Fibroblast of skin of right biceps (primary cell): ENCODE data around the gene BTLA.
"Not testable (repeated sequence)": the region's sequence is repeated elsewhere in the genome, so short reads cannot be mapped to it uniquely, and the experiment has no call there.

ENCODE experiments used
- DNase-seq: peaks from one replicate; pipeline ENCODE4 v3.0.0-alpha.2; 2013

The BTLA gene, protein sequence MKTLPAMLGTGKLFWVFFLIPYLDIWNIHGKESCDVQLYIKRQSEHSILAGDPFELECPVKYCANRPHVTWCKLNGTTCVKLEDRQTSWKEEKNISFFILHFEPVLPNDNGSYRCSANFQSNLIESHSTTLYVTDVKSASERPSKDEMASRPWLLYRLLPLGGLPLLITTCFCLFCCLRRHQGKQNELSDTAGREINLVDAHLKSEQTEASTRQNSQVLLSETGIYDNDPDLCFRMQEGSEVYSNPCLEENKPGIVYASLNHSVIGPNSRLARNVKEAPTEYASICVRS

DNA sequence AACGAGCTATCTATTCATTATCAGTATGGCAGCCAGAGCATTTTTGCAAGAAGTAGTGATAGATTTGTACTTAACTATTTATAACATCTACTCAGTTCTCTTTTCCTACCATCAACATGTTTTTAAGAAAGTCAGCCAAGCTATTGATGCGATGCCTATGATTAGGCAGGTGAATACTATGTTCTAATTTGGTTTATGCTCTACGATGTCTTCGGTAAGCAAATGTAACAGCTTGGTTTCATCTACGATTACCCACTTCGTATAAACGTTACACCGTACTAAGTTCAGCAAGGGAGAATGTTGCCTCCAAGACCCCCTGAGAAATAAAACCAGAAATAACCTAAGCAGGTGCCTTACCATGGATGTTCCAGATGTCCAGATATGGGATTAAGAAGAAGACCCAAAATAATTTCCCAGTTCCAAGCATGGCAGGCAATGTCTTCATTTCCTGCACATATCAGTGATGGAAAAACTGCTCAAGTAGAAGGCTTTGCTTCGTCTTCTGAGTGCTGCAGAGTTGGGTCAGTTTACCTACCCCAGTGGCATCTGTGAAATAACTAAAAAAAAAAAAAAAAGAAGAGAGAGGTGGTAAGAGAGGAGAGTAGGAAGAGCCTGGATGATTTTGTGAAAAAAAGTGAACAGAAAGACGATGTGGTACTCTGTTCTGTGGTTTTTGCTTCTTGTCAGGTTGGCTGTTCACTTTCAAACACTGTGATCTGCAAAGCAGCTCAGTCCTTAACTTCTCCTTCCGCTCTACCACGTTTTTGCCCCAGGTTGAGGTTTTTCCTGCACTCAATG is at the start of gene BTLA:
Gene BTLA (minus strand): TSS at position 559 of the 798 bp plus-strand sequence. CDS start 114 bp downstream, at position 445.
- DNase-seq: no peak

DNA sequence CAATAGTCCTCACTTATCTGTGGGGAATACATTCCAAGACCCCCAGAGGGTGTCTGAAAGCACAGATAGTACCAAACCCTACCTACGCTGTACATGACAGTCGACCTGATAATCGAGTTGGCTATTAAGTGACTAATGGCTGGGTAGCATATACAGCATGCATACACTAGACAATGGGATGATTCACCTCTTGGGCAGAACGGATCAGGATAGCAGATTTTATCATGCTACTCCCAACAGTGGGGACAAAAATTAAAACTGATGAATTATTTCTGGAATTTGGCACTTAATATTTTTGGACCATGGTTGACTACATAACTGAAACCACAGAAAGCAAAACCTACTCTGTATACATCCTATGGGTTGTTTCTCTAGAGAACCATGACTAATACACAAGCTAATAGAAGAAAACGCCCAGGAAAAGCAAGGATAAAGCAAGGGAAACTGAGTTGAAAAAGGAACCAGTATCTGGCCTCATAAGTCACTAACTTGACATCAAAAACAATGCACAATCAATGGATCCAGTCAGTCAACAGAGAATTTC is 47.0 kb upstream of the BTLA start:
- DNase-seq: peak; percentile 49

DNA sequence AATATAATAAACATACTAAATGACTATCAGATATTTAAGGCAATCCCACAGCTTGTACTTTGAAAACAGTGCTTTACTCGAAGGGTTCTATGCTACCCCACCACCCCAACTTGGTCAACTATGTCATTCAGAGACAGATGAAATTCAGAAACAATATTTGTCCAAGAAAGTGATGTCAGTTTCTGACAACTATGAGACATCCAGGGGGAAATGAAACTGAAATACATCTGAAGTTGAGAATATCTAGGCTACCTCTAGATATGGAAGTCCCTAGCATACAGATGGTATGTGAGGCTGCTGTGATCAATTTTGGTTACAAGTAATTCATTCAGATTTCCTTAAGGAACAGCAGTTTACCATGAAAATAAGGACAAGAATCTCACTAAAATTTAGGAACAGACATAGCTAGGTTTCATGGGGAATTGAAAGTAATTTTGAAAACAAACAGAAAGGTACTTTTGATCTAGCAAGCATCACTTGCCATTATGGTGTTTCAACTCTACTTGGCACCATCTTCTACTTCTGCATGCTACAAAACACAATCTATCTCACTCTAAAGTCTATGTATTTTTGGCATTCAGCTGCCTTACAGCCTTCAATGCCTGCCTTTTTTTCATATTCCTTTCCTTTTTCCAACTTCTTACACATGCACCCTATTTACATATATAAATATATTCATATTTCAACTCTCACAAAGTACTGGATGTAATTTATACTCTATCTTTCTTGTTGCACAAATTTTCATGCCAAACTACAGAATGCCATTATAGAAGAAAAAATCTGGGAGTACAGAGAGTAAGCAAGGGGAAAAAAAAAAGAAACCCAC is 40.8 kb upstream of the BTLA start:
- no peak for DNase-seq

DNA sequence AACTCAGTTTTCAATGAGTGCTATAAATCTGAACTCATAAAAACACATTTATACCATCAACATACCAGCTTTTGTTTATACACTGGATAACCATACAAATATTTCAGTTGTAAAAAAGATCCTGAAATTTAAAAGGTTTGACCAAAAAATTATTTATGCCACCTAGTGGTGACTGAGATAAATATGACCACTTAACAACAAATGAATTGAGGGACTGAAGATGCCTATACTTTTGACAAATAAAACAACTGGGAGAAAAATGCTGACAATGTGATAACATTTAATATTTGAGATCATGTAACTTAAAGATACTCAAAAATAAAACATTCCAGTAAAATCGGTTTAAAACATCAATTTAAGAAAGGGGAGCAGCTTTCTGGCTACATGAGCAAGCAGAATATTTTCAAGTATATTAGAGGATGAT is 32.1 kb upstream of the BTLA start:
- DNase-seq: peak; percentile 22

DNA sequence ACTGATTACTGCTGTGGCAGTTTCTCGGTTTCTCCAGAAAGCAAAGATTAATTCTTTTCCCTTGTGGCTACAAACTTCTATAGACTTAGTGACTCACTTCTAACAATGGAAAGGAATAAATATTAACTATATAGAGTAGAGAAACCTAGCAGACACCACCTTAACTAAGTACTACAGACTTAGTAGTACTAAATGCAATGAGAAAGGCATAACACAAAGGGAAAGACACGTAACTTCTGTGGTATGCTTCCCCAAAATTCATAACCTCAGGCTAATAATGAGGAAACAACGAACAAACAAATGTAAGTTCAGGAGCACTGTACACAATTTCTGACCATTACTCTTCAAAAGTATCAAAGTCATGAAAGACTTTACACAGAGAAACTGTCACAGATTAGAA is 31.3 kb upstream of the BTLA start:
- DNase-seq: no peak

DNA sequence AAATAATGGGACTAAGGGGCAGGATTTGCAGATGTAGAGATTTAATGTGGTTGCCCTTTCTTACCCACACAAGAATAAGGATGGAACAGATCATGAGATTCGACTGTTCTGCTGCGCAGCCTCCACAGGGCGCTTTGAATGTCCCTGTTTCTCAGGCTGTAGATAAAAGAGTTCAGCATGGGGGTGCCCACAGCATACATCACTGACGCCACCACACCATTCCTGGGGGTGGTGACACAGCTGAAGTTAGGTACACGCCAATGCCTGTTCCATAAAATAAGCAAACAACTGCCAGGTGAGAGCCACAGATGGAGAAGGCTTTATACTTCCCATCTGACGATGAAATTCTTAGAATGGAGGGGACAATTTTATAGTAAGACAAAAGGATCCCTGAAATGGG is 24.9 kb upstream of the BTLA start:
- not testable (repeated sequence) for DNase-seq

DNA sequence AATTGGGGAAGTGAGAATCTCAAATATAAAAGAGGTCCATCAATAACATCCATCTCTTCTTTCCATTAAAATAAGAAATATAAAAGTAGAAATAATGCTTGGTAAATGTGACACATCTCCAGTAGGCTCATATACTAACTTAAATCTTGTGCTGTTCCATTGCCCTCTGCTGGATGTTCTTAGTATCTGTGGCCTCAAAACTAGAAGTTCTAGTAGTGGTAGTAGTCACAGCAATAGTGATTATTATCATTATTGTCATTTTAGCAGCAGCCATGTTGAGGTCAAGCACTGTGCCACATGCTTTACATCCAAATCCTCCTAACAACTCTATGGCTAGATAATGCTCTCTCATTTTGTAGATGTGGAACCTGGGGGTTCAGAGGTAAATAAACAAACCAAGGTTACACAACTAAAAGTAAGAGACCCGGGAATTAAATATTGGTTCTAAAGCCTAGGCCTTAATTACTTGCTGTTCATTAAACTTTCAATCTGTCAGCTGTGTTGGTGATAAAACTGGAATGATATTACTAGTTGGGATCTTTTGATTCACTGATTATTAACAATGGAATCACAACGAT is 20.2 kb upstream of the BTLA start:
- DNase-seq: peak; percentile 63

DNA sequence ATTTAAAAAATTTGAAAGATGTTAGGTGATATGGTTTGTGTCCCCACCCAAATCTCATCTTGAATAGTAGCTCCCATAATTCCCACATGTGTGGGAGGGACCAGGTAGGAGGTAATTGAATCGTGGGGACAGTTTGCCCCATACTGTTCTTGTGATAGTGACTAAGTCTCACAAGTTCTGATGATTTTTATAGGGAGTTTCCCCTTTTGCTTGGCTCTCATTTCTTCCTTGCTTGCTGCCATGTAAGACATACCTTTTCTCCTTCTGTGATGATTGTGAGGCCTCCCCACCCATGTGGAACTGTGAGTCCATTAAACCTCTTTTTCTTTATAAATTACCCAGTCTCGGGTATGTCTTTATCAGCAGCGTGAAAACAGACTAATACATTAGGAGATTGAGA is 19.7 kb upstream of the BTLA start:
- not testable (repeated sequence) for DNase-seq

DNA sequence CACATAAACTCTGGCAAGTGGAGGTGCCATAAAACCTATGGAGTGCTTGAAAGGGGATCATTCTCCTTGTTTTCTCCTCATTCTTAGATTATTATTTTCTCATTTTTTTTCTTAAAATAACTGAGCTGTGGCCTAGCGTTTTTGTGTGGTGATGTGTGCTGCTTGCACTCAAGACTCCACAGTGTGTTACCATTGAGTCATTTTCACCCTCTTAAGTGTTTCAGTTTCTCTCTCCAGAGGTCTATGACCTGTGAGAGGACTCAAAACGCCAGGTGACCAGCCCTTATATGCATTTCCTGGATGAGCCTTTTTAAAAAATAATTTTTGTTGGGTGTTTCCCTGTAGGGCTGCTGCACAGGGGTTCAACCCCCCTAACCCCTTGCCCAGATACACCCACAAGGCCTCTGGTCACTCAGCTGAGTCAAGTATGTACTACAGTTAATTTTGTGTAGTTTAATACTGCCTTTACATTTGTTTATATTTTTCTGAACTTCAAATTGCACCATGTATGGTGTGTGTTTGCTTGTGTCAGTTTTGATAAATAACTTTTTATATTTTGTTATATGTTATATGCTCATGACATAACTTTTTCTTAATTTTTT is 15.4 kb upstream of the BTLA start:
- no peak for DNase-seq

DNA sequence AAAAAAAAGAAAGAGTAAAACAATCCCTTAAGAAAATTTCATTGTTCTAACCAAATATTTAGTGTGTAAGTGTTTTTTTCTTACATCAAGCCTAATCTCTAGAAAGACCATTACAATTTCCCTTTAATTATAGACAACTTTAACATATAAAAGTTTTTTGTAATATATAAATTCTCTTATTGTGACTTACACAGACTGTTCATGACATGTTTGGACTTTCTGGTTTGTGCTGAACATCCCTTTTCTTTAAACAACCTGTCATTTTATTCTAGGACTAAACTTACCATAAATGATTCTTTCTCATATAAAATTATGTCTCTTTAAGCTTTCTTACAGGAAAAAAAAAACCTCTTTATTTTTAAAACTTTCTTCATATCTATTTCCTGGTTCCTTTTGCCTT is 13.0 kb upstream of the BTLA start:
- no peak for DNase-seq

DNA sequence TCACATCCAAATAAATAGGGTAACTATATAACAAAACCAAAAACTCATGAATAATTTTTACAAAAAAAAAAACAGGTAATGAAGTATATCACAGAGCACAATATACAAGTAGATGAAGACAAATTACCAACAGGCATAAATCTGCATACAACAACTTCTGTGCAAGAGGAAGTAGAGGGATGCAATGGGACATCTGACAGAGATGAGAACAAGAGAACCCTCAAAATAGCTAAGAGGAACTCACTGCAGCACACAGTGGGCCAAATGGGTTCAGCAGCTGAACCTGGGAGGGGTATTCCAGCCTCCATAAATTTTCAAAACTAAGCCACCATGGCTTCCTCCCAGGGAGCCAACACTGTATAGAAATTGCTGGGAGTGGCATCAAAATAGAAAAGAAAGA is 9.6 kb upstream of the BTLA start:
- no peak for DNase-seq

DNA sequence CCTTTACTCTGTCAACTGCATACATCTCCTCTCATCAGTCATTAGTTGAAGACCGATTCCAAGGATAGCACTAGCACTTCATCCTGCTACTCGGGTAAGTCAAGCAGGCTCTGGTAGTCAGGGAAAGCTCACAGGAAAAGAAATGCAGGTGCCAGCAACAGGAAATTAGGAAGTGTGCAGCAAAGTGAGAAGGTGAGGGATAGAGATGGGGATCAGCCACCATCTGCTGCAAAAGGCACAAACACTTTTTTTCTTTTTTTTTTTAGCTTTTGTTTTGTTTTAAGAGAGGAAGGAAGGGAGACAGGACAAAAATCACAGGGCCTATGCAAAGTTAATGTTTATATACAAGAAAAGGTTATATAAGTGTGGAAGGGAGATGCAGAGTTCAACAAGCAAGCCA is 9.0 kb upstream of the BTLA start:
- DNase-seq: no peak

DNA sequence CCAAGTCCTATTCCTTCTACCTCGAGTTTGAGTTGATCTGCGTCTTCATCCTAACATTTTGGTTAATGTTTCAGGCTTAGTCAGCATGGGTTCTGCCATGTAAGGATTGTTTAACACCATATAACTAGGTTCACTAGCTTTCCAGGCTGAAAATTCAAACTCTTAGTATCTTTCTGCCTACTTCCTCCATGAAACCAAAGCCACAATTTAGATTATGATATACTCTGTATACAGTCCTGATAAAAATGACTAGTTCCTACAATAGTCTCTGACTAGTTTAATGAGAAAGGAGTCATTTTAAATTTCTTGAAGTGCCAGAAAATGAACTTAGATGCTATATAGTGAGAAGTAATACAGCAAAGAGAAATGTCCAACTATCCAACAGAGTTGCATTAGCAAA is 6.6 kb upstream of the BTLA start:
- no peak for DNase-seq

DNA sequence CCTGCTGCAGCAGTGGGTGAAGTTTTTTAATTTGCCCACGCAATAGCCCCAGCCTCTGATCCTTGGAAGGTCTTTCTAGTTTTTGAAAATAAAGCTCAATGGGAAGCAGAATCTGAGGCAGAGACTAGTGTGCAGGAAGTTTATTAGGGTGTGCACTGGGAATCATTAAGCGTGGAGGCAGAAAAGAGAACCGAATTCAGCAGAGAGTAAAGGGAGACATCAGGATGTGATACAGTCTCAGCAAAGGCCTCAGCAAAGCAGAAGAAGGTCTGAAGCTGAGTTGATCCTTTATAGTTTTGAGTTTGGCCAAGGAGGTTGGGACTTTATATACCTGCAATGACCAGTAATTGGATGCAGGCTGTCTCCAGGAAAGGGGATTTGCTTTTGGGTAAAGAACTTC is 4.9 kb upstream of the BTLA start:
- no peak for DNase-seq

DNA sequence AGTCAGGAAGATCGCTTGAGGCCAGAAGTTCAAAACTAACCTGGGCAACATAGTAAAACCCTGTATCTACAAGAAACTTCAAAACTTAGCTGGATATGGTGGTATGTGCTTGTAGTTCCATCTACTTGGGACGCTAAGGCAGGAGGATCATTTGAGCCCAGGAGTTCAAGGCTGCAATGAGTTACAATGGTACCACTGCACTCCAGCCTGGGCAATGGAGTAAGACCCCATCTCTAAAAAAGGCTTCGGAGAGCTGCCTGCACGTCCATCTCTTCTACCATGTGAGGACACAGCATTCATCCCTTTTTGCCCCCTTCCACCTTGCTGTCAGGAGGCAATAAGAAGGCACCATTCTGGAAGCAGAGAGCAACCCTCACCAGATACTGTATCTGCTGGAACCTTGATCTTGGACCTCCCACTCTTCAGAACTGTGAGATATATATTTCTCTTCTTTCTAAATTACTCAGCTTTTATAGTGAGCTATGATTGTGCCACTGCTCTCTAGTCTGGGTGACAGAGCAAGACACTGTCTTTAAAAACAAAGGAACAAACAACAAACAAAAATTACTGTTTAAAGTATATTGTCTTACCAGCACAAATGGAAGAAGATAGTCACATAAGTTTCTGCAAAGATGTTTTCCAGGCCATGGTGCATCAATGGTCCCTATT is 4.2 kb upstream of the BTLA start:
- DNase-seq: no peak

DNA sequence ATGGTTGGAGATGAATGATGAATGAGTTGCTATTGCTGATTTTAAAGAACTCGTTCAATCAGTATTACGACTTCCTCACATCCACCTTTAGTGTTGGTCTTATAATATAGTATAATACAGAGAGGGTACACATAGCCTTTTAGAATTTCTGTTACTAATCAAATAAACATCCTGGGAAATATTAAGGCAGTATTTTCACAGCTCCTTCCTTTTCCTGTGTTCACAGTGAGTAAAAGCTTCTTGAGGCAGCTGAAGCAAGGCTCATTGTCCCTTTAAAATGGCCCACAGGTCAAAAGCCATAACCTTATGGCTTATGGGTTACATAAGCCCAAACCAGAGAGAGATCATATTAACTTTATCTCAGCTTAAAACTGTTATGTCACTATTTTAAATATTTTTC is 1.3 kb upstream of the BTLA start:
- no peak for DNase-seq

DNA sequence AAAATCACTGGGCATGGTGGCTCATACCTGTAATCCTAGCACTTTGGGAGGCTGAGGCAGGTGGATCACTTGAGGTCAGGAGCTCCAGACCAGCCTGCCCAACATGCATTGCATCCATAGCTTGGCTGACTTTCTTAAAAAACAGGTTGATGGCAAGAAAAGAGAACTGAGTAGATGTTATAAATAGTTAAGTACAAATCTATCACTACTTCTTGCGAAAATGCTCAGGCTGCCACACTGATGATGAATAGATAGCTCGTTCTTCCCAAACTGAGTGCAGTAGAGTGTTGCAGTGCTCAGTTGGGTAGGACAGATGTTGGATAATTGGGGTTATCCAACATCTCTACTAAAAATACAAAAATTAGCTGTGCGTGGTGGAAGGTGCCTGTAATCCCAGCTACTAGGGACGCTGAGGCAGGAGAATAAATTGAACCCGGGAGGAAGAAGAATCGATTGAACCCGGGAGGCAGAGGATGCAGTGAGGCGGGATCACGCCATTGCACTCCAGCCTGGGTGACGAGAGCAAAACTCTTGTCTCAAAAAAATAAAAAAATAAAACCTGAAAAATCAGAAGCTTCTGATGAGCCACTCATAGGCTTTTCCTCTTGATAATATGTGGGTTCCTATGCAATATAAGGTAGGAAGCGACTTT is 1.2 kb downstream of the BTLA start:
- no peak for DNase-seq

DNA sequence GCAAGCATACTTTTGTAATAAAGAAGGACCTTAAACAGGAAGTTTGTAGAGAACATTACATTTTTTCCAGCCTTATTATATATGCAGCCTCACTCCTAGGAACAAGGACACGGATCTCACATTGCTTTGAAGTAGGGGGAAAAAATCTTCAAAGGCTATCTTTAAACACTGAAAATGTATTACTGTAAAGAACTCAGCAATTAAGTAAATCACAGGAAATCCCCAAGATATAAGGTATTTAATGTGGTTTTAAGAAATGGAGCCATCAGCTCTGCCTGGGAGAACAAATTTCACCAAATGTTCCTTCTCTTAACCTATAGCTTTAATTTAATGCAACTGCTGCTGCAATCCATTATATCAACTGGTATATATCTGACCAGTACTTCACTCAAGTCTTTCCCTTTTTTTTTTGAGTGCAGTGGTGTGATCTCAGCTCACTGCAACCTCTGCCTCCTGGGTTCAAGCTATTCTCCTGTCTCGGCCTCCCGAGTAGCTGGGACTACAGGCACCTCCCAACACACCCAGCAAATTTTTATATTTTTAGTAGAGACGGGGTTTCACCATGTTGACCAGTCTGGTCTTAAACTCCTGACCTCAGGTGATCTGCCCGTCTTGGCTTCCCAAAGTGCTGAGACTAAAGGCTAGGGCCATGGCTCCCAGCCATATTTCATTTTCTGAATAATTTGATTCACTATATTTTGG is 2.8 kb downstream of the BTLA start:
- no peak for DNase-seq

DNA sequence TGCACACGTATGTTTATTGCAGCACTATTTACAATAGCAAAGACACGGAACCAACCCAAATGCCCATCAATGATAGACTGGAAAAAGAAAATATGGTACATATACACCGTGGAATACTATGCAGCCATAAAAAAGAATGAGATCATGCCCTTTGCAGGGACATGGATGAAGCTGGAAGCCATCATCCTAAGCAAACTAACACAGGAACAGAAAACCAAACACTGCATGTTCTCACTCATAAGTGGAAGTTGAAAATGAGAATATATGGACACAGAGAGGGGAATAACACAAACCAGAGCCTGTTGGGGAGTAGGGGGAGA is 4.9 kb downstream of the BTLA start:
- not testable (repeated sequence) for DNase-seq

DNA sequence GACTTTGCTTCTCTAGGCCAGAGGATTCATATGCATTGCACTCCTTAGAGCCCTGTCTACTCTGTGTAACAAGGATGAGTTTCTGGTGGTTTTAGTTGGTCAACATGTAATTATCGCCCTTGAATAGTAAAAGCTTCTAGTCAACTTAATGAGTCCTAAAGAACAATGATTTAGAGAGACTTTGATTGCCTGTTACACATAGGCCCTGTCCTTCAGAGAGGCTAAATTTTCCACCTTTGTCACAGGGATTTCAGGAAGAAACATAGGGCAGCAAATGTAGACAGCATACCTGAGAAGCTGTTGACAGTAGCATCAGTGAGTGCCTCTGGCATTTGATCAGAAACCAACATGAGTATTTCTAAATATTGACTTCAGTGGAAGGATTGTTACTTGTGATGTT is 7.1 kb downstream of the BTLA start:
- no peak for DNase-seq

DNA sequence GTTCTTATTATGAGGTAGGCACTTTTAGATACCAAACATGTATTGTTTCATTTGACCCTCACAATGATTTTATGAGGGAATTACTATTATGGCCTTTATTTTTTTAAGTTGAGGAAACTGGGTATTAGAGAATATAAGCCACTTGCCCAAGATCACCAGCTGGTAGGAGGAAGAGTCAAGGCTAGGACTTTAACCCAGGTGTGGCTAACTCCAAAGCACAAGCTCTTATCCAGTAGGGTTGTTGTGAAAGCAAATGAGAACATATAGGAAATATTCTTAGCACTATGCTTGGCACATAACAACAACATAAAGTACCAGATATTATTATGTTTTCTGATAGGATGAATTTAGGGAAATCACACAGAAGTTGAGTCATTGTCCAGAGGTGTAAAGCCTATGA is 7.9 kb downstream of the BTLA start:
- no peak for DNase-seq
